ENCODE results near the gene BPIFB2. TPM values are rescaled to one million over a fixed set of nuclear protein-coding genes. Genes with fewer than 3 reads are reported as not detected.

Gene BPIFB2
- total RNA-seq, 1 donor from 2014 or later, result not detected

GRCh38 chr20:33063271-33063670 lies 55.8 kb downstream of the BPIFB2 start:
- Mint-ChIP-seq H3K27me3 (ENCODE audit: unreplicated experiment) (peaks cover 3% of the 10 kb centered on the region), H3K36me3 (ENCODE audit: low read depth, unreplicated experiment) (no peaks in the 10 kb centered on the region), H3K4me1 (ENCODE audit: unreplicated experiment) (peaks cover 4% of the 10 kb centered on the region), H3K27ac (ENCODE audit: unreplicated experiment) (no peak overlapping the region), H3K4me3 (ENCODE audit: unreplicated experiment) (no peak overlapping the region), H3K9me3 (ENCODE audit: unreplicated experiment) (no peaks in the 10 kb centered on the region)
- TF ChIP-seq, protein P1, sequence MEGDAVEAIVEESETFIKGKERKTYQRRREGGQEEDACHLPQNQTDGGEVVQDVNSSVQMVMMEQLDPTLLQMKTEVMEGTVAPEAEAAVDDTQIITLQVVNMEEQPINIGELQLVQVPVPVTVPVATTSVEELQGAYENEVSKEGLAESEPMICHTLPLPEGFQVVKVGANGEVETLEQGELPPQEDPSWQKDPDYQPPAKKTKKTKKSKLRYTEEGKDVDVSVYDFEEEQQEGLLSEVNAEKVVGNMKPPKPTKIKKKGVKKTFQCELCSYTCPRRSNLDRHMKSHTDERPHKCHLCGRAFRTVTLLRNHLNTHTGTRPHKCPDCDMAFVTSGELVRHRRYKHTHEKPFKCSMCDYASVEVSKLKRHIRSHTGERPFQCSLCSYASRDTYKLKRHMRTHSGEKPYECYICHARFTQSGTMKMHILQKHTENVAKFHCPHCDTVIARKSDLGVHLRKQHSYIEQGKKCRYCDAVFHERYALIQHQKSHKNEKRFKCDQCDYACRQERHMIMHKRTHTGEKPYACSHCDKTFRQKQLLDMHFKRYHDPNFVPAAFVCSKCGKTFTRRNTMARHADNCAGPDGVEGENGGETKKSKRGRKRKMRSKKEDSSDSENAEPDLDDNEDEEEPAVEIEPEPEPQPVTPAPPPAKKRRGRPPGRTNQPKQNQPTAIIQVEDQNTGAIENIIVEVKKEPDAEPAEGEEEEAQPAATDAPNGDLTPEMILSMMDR (IDR thresholded peaks at IDR 0.05; ENCODE audit: unreplicated experiment), result no peak
- no peak for DNase-seq (ENCODE audit: low spot score)

GRCh38 chr20:33064572-33065287 lies 57.2 kb downstream of the BPIFB2 start:
- no peak for DNase-seq (ENCODE audit: low spot score)
- no peaks in the 10 kb centered on the region for H3K4me1 Mint-ChIP-seq (ENCODE audit: unreplicated experiment)
- no peak overlapping the region for H3K27ac Mint-ChIP-seq (ENCODE audit: unreplicated experiment)
- no peaks in the 10 kb centered on the region for H3K36me3 Mint-ChIP-seq (ENCODE audit: low read depth, unreplicated experiment)
- no peak overlapping the region for H3K4me3 Mint-ChIP-seq (ENCODE audit: unreplicated experiment)
- TF ChIP-seq, protein P1 (IDR thresholded peaks at IDR 0.05; ENCODE audit: unreplicated experiment), result no peak
- H3K9me3 Mint-ChIP-seq (ENCODE audit: unreplicated experiment), result no peaks in the 10 kb centered on the region
- H3K27me3 Mint-ChIP-seq (ENCODE audit: unreplicated experiment), result peaks cover 3% of the 10 kb centered on the region

DNA sequence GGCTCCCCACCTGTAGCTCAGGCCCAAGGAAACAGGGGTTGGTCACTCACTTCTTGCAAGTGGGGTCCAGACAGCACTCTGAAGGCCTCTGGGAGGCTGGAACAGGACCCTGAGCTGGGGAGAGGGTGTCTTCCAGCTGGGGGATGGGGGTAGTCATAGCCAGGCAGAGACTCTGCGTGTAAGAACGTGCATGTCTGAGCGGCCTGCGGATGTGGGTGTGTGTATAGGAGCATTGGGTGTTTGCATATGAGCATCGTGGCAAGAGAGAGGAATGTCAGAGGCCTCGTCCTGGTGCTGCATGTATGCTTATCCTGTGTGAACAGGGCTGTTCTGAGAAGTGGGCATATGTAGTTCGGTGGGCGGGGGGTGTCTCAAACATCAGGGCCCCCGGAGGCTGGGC lies 58.3 kb downstream of the BPIFB2 start:
- no peak overlapping the region for H3K4me3 Mint-ChIP-seq (ENCODE audit: unreplicated experiment)
- TF ChIP-seq, protein P1 (IDR thresholded peaks at IDR 0.05; ENCODE audit: unreplicated experiment), result no peak
- DNase-seq (ENCODE audit: low spot score), result no peak
- no peaks in the 10 kb centered on the region for H3K36me3 Mint-ChIP-seq (ENCODE audit: low read depth, unreplicated experiment)
- H3K27ac Mint-ChIP-seq (ENCODE audit: unreplicated experiment), result no peak overlapping the region
- H3K27me3 Mint-ChIP-seq (ENCODE audit: unreplicated experiment), result peaks cover 4% of the 10 kb centered on the region
- H3K4me1 Mint-ChIP-seq (ENCODE audit: unreplicated experiment), result no peaks in the 10 kb centered on the region
- no peaks in the 10 kb centered on the region for H3K9me3 Mint-ChIP-seq (ENCODE audit: unreplicated experiment)

DNA sequence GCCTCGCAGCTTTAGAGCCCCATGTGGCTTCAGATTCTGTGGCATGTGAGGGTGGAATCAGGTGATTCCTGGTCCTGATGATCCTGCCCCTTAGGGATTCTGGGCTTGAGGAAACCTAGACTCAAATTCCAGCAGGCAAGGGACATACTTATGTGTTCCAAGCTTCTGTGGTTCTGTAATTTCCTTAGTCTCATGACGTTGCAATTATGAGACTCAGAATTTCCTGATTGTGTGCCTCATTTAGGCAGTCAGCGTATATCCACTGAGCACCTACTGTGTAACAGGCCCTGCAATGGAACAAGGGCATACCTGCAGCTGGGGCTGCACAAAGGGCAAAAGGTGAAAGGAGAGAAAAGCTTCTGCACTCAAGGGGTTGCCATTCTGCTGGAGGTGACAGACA lies 60.3 kb downstream of the BPIFB2 start:
- Mint-ChIP-seq H3K4me1 (ENCODE audit: unreplicated experiment) (no peaks in the 10 kb centered on the region), H3K27me3 (ENCODE audit: unreplicated experiment) (peaks cover 6% of the 10 kb centered on the region), H3K27ac (ENCODE audit: unreplicated experiment) (no peak overlapping the region)

More for the DNA sequence above, 60.3 kb downstream of the BPIFB2 start:
- no peak for DNase-seq (ENCODE audit: low spot score)
- Mint-ChIP-seq H3K36me3 (ENCODE audit: low read depth, unreplicated experiment) (no peaks in the 10 kb centered on the region), H3K9me3 (ENCODE audit: unreplicated experiment) (no peaks in the 10 kb centered on the region), H3K4me3 (ENCODE audit: unreplicated experiment) (no peak overlapping the region)
- TF ChIP-seq, protein P1 (IDR thresholded peaks at IDR 0.05; ENCODE audit: unreplicated experiment), result no peak

Measured in endothelial cell (in vitro differentiated cells).